Activated CD8-positive, alpha-beta memory T cell treated with anti-CD3 and anti-CD28 coated beads, Interleukin-2, amount 10 ng/mL, durations not matched to agents 7 days and 5 days (primary cell): ENCODE measurements around the gene MAN2C1. TPM values are rescaled to one million over a fixed set of nuclear protein-coding genes. Genes with fewer than 3 reads are reported as not detected.
A peak's percentile ranks its signal among the peaks of the same experiment; 100 is the strongest.
"Not testable (repeated sequence)": the region's sequence is repeated elsewhere in the genome, so short reads cannot be mapped to it uniquely, and the experiment has no call there.

ENCODE experiments used
- ATAC-seq: fragments of 150-1000 bp; cut with Tn5 transposase; one replicate; pipeline ENCODE4 v1.10.0; 2021; ENCODE audit warnings: moderate library complexity
- CTCF ChIA-PET: fragments of 350-600 bp; sonication (Branson Sonifier 250); formaldehyde crosslinking; loops from one replicate; lab custom pipeline; 2021; ENCODE audit warnings: antibody characterized with exemption; lab: Charles Lee
- DNase-seq: peaks from one replicate; pipeline ENCODE4 v3.0.0-alpha.2; 2020
- H3K27ac Mint-ChIP-seq: one replicate; pipeline ENCODE4 v1.8.0; 2021; ENCODE audit warnings: mild to moderate bottlenecking, mixed read lengths
- H3K27me3 Mint-ChIP-seq: one replicate; pipeline ENCODE4 v1.8.0; 2021; ENCODE audit warnings: mixed read lengths
- H3K36me3 Mint-ChIP-seq: one replicate; pipeline ENCODE4 v1.8.0; 2021; ENCODE audit warnings: mild to moderate bottlenecking, mixed read lengths
- H3K4me1 Mint-ChIP-seq: one replicate; pipeline ENCODE4 v1.8.0; 2021; ENCODE audit warnings: mixed read lengths
- H3K4me3 Mint-ChIP-seq: one replicate; pipeline ENCODE4 v1.8.0; 2021; ENCODE audit warnings: mild to moderate bottlenecking, moderate library complexity, mixed read lengths
- H3K9me3 Mint-ChIP-seq: one replicate; pipeline ENCODE4 v1.8.0; 2022; ENCODE audit warnings: low read depth, mixed read lengths
- total RNA-seq, 2 experiments: library from RNA; stranded (reverse); gene quantifications; one replicate each; pipeline ENCODE4 v1.2.3, GENCODE V29; 2021

Gene MAN2C1
- total RNA-seq, 2 experiments from 2014 or later = 143 to 170 TPM

GRCh38 chr15:75328493-75329314 is 39.7 kb downstream of the MAN2C1 start:
- H3K4me1 Mint-ChIP-seq = no peaks in the 10 kb centered on the region
- ATAC-seq (no peak), DNase-seq (no peak)
- H3K27ac Mint-ChIP-seq = no peak overlapping the region
- H3K4me3 Mint-ChIP-seq = no peak overlapping the region
- peaks cover 6% of the 10 kb centered on the region for H3K27me3 Mint-ChIP-seq
- H3K9me3 Mint-ChIP-seq = no peaks in the 10 kb centered on the region
- no peaks in the 10 kb centered on the region for H3K36me3 Mint-ChIP-seq
- CTCF ChIA-PET = no interaction called here

GRCh38 chr15:75327491-75327890 is 40.9 kb downstream of the MAN2C1 start:
- CTCF ChIA-PET = no interaction called here
- ATAC-seq = no peak
- peaks cover 6% of the 10 kb centered on the region for H3K27me3 Mint-ChIP-seq

GRCh38 chr15:75327005-75327404 is 41.4 kb downstream of the MAN2C1 start:
- CTCF ChIA-PET = no interaction called here
- no peaks in the 10 kb centered on the region for H3K4me1 Mint-ChIP-seq
- no peak for DNase-seq
- no peaks in the 10 kb centered on the region for H3K36me3 Mint-ChIP-seq
- peaks cover 6% of the 10 kb centered on the region for H3K27me3 Mint-ChIP-seq
- no peaks in the 10 kb centered on the region for H3K9me3 Mint-ChIP-seq
- H3K27ac Mint-ChIP-seq = no peak overlapping the region
- ATAC-seq = no peak
- no peak overlapping the region for H3K4me3 Mint-ChIP-seq

More at GRCh38 chr15:75327491-75327890, 40.9 kb downstream of the MAN2C1 start:
- Mint-ChIP-seq H3K4me1 (no peaks in the 10 kb centered on the region), H3K27ac (no peak overlapping the region), H3K4me3 (no peak overlapping the region), H3K36me3 (no peaks in the 10 kb centered on the region), H3K9me3 (no peaks in the 10 kb centered on the region)
- no peak for DNase-seq

GRCh38 chr15:75325922-75326321 is 42.5 kb downstream of the MAN2C1 start:
- Mint-ChIP-seq H3K27ac (no peak overlapping the region), H3K27me3 (peaks cover 9% of the 10 kb centered on the region), H3K9me3 (no peaks in the 10 kb centered on the region), H3K4me3 (no peak overlapping the region), H3K36me3 (no peaks in the 10 kb centered on the region), H3K4me1 (no peaks in the 10 kb centered on the region)
- no peak for DNase-seq
- CTCF ChIA-PET = no interaction called here
- ATAC-seq = no peak

- Mint-ChIP-seq H3K36me3 (no peaks in the 10 kb centered on the region), H3K4me3 (no peak overlapping the region), H3K4me1 (no peaks in the 10 kb centered on the region), H3K27me3 (peaks cover 12% of the 10 kb centered on the region), H3K27ac (no peak overlapping the region), H3K9me3 (no peaks in the 10 kb centered on the region)
- DNase-seq = no peak
- CTCF ChIA-PET = no interaction called here
- ATAC-seq = no peak
Measured at GRCh38 chr15:75321711-75322110, 46.7 kb downstream of the MAN2C1 start.

- H3K4me1 Mint-ChIP-seq, H3K4me3 Mint-ChIP-seq, H3K9me3 Mint-ChIP-seq, CTCF ChIA-PET, DNase-seq, H3K36me3 Mint-ChIP-seq, H3K27ac Mint-ChIP-seq, ATAC-seq: not testable (repeated sequence)
- peaks cover 12% of the 10 kb centered on the region for H3K27me3 Mint-ChIP-seq
Measured at GRCh38 chr15:75319231-75319897, 49.0 kb downstream of the MAN2C1 start.

GRCh38 chr15:75314552-75315290 is 53.7 kb downstream of the MAN2C1 start:
- no peak overlapping the region for H3K4me3 Mint-ChIP-seq
- no peaks in the 10 kb centered on the region for H3K9me3 Mint-ChIP-seq
- DNase-seq (no peak), ATAC-seq (no peak)
- CTCF ChIA-PET = no interaction called here
- H3K27me3 Mint-ChIP-seq = peaks cover 10% of the 10 kb centered on the region
- no peak overlapping the region for H3K27ac Mint-ChIP-seq
- H3K4me1 Mint-ChIP-seq = peaks cover 11% of the 10 kb centered on the region
- H3K36me3 Mint-ChIP-seq = no peaks in the 10 kb centered on the region

GRCh38 chr15:75313116-75313845 is 55.1 kb downstream of the MAN2C1 start:
- CTCF ChIA-PET = interaction anchor here (0.6 kb wide), 1 partner anchor 633 kb away, joined by 4 read pairs; no protein-coding TSS in a partner anchor
- Mint-ChIP-seq H3K9me3 (no peaks in the 10 kb centered on the region), H3K36me3 (no peaks in the 10 kb centered on the region), H3K27ac (no peak overlapping the region), H3K27me3 (peaks cover 18% of the 10 kb centered on the region), H3K4me3 (no peak overlapping the region), H3K4me1 (peaks cover 11% of the 10 kb centered on the region)
- DNase-seq (no peak), ATAC-seq (no peak)

- Mint-ChIP-seq H3K4me1 (peaks cover 11% of the 10 kb centered on the region), H3K27me3 (peaks cover 26% of the 10 kb centered on the region)
- H3K27ac Mint-ChIP-seq, H3K4me3 Mint-ChIP-seq, DNase-seq, H3K9me3 Mint-ChIP-seq, H3K36me3 Mint-ChIP-seq, CTCF ChIA-PET, ATAC-seq: not testable (repeated sequence)
Measured at GRCh38 chr15:75312548-75312947, 55.9 kb downstream of the MAN2C1 start.

- CTCF ChIA-PET = no interaction called here
- Mint-ChIP-seq H3K4me3 (no peak overlapping the region), H3K4me1 (peaks cover 11% of the 10 kb centered on the region), H3K9me3 (no peaks in the 10 kb centered on the region), H3K36me3 (no peaks in the 10 kb centered on the region), H3K27me3 (peaks cover 51% of the 10 kb centered on the region), H3K27ac (no peak overlapping the region)
- DNase-seq (no peak), ATAC-seq (no peak)
Measured at GRCh38 chr15:75309711-75310110, 58.7 kb downstream of the MAN2C1 start.

- Mint-ChIP-seq H3K9me3 (no peaks in the 10 kb centered on the region), H3K36me3 (no peaks in the 10 kb centered on the region), H3K27ac (no peak overlapping the region), H3K27me3 (peaks cover 64% of the 10 kb centered on the region), H3K4me1 (peaks cover 11% of the 10 kb centered on the region), H3K4me3 (no peak overlapping the region)
- CTCF ChIA-PET = interaction anchor here (0.6 to 1.1 kb wide), 2 partner anchors 10 to 249 kb away, joined by 3 read pairs; no protein-coding TSS in a partner anchor
- no peak for DNase-seq
- peak; percentile 55 for ATAC-seq
Measured at GRCh38 chr15:75307778-75308390, 60.5 kb downstream of the MAN2C1 start.

- no peak for ATAC-seq
- CTCF ChIA-PET = no interaction called here
- no peak overlapping the region for H3K27ac Mint-ChIP-seq
- peaks cover 5% of the 10 kb centered on the region for H3K4me1 Mint-ChIP-seq
- H3K27me3 Mint-ChIP-seq = peaks cover 60% of the 10 kb centered on the region
- DNase-seq = no peak
- no peaks in the 10 kb centered on the region for H3K9me3 Mint-ChIP-seq
- no peaks in the 10 kb centered on the region for H3K36me3 Mint-ChIP-seq
- H3K4me3 Mint-ChIP-seq = no peak overlapping the region
Measured at GRCh38 chr15:75306188-75306587, 62.2 kb downstream of the MAN2C1 start.
